ENCODE data around the gene IMMP2L.
"Not testable (repeated sequence)": the region's sequence is repeated elsewhere in the genome, so short reads cannot be mapped to it uniquely, and the experiment has no call there.

IMMP2L gene

DNA sequence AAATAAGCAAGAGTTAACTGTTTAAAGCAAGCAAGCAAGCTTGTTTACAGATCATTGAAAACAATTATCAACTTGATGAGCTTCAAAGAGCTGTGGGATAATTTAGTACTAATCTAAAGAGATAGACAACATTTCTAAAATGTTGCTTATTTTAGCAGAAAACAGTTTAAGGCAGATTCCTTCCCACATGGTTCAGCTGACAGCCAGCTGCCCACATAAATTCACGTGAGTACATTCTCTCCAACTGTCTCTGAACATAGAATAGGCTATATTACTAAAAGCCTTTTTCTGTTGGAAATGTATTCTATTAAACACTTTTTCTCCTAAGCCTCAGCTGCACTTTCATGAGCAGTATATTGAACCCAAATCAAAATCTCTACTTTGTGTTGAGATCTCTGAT lies 297.3 kb downstream of the IMMP2L start:
- DNase-seq = no peak

- no peak for DNase-seq
Observed at GRCh38 chr7:111264111-111264868, 298.0 kb downstream of the IMMP2L start.

GRCh38 chr7:111262293-111263116 lies 299.8 kb downstream of the IMMP2L start:
- DNase-seq = no peak

DNA sequence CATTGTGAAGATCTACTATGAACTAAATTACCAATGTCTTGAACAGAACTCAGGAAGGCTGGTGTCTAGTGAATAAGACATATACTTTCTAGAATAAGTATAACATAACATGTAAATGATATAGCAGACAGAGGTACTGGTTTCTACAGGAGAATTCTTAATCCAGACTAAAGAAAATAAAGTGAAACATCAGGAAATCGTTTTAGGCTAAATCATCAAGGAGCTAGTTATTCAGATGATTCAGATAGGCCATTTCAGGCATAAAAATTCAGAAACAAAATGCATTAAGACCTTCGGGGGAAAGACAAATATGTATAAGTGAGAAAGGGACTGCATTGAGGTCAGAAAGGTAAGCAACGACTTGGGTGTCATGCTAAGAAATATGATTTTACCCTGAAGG lies 300.8 kb downstream of the IMMP2L start:
- no peak for DNase-seq

GRCh38 chr7:111259991-111260390 lies 302.3 kb downstream of the IMMP2L start:
- DNase-seq = no peak

GRCh38 chr7:111256391-111256790 lies 305.9 kb downstream of the IMMP2L start:
- DNase-seq = no peak

- no peak for DNase-seq
Observed at GRCh38 chr7:111255576-111255975, 306.7 kb downstream of the IMMP2L start.

DNA sequence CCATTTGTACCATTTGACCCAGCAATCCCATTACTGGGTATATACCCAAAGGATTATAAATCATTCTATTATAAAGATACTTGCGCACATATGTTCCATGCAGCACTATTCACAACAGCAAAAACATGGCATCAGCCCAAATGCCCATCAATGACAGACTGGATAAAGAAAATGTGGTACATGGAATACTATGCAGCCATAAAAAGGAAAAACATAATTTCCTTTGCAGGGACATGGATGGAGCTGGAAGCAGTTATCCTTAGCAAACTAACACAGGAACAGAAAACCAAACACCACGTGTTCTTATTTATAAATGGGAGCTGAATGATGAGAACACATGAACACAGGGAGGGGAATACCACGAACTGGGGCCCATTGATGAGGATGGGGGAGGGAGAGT lies 310.9 kb downstream of the IMMP2L start:
- not testable (repeated sequence) for DNase-seq

- not testable (repeated sequence) for DNase-seq
Observed at GRCh38 chr7:111249807-111250206, 312.5 kb downstream of the IMMP2L start.

GRCh38 chr7:111242141-111242755 lies 320.0 kb downstream of the IMMP2L start:
- DNase-seq = peak in 1 of 51 donors; percentile 5

DNA sequence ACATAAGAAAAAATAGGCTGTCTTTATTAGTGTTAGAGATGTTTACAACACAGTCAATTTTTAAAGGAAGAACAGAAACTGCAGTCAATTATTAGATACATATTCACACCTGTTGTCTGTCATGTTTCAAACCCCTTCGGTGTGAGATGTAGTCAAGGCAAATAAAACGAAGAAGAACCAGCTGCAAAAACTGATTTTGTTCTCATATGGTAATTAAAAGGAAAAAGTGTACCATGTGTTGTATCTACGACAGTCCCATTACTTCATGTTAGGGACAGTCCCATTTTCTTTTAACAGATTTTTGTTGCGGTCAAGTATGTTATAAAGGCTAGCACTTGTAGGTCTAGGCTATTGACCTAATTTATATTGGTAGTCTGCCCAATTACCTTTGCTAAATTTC lies 321.9 kb downstream of the IMMP2L start:
- DNase-seq = no peak

DNA sequence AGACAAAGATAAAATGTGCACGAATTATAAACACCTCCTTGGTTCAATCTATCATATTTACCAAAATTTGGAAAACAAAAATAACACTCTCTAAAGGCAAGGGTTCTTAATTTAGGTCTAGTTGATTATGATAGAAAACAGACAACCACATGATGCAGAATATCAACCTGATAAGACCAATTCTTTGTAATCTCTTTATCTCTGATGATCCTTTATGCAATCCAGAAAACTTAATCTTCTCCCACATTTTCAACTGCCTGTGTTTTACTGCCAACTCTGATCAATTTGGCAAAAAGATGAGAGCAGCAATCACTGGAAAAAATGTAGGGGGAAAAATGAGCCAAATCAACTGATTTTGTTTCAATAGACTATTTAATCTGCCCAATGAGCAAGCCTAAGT lies 322.9 kb downstream of the IMMP2L start:
- DNase-seq = no peak

- DNase-seq = peak in 1 of 51 donors; percentile 6
Observed at GRCh38 chr7:111238886-111239285, 323.4 kb downstream of the IMMP2L start.

- no peak for DNase-seq
Observed at GRCh38 chr7:111235709-111236108, 326.6 kb downstream of the IMMP2L start.

DNA sequence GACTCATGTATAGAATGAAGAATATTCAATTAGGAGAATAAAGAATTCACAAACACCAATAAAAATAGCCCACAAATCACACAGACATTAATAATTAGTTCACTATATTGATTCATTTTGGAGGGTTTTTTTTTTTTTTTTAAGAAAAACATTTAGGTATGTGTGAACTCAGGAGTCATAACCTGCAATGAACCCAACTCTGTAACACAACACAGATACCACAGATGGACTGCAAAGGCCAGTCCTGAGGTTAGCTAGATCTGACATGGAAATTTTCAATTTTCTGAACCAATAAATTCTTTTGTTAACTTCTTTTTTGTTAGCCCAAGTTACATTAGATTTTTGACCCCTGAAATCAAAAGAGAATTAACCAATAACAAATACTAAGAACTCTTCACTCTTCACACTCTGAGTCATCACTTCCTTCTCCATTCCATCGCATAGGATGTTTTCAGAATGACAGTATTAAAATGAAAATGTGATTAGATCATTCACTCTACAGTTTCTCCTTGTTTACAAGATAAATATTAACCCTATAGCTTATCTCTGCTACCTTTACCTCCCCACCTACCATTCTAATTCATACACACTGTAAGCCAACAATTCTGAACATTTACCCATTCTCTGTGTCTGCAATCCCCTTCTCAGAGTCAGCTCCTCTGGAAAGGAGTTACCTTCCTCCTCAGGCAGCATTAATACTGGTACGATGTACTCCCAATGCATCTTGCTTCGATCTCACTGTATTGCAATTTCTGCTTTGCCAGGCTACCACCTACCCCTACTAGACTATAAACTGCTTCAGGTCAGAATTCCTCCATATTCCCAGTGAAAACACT lies 329.8 kb downstream of the IMMP2L start:
- DNase-seq = no peak

DNA sequence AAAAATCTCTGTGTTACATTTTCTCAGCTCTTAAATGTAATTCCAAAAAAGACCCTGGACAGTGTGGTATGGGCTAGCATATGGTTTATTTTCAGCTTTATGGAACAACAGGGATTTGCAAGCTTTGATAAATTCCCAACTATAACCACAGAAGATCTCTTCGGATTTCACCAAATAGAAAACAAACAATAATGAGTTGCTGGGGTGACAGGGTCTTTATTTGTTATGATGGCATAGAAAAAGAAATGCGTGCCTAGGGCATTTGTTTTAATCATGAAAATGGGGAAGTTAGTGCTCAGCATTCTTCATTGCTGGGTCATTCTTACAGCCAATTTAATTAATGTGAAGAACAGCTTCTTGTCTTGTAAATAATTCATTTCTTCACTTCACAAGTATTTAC lies 332.4 kb downstream of the IMMP2L start:
- no peak for DNase-seq

GRCh38 chr7:111229181-111229740 lies 333.0 kb downstream of the IMMP2L start:
- DNase-seq = no peak

DNA sequence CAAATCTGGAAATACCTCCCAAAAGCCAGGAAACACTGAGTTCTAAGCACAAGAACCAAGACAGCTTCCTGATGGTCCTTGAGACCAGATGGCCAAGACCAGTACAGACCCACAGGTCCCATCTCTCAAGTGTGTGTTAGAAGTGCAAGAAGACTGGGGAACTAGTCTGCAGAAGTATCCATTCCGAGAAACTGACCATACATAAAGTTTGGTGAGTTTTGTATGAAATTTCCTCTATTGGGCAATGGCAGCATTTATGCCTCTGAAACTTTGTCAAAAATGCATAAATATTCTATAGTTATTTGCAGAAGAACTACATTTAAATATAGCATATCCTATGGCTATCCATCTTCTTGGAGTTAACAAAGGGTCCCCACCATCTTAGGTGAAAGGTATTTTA lies 333.9 kb downstream of the IMMP2L start:
- no peak for DNase-seq

- no peak for DNase-seq
Observed at GRCh38 chr7:111226800-111227199, 335.5 kb downstream of the IMMP2L start.

DNA sequence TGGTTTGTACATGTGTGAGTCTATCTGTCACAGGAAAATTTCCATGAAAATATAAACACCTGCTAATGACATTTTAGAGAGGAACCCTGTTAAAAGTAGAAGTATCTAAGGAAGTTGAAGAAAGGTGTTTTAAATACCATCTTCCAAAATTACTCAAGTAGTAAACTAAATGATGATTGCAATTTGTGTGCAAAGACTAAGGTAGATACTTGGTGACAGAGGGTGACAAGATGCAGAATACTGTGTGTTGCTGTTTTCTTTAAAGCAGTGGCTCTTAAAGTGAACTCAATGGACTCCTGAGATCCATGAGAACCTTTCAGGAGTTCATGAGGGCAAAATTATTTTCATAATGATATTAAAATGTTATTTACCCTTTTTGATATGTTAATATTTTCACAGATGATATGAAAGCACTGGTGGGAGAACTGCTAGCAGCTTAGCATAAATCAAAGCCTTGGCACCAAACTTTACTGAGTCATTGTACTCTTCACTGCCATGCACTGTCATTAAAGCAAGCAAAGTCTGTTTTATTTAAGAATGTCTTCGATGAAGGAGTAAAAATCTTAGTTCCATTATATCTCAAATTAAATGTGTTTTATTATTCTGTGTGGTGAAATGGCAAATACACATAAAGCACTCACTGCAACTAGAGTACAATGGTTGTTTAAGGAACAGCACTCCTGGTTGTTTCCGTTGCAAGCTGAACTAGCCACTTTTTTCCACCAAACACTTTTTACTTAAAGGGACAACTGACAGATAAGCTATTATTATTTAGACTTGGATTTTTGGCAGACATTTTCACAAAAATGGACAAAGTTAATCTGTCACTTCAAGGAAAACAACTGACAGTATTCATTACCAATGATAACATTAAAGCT lies 337.7 kb downstream of the IMMP2L start:
- no peak for DNase-seq
